Right ventricle myocardium superior (tissue), 1 donor: ENCODE measurements around the gene SCUBE1. TPM values are rescaled to one million over a fixed set of nuclear protein-coding genes. Genes with fewer than 3 reads are reported as not detected.

Experiments used
- ATAC-seq: fragments of 200-7000 bp; cut with Tn5 transposase; one replicate; pipeline ENCODE4 v1.9.1; 2020; ENCODE audit warnings: mild to moderate bottlenecking; ENCODE audit not compliant: poor library complexity
- DNase-seq: peaks from one replicate; pipeline ENCODE4 v3.0.0-alpha.2; 2020
- intact Hi-C: fragments of 100-400 bp; cut with DNase I; formaldehyde crosslinking; loops from one replicate; pipeline ENCODE4 v1.11.2; 2022
- total RNA-seq: library from RNA; stranded (reverse); fragmentation: NEBNext Ultra II Directional; extraction: Animal tissue kit (Norgen Biotek cat#: 25700); gene quantifications from one replicate; pipeline ENCODE4 v1.2.1, GENCODE V29; 2021
- donor health status: DM: no; HTN: yes; CAD: no; lungs with severe emphysema.

Gene SCUBE1
- total RNA-seq, 1 donor from 2014 or later: 0.24 TPM

DNA sequence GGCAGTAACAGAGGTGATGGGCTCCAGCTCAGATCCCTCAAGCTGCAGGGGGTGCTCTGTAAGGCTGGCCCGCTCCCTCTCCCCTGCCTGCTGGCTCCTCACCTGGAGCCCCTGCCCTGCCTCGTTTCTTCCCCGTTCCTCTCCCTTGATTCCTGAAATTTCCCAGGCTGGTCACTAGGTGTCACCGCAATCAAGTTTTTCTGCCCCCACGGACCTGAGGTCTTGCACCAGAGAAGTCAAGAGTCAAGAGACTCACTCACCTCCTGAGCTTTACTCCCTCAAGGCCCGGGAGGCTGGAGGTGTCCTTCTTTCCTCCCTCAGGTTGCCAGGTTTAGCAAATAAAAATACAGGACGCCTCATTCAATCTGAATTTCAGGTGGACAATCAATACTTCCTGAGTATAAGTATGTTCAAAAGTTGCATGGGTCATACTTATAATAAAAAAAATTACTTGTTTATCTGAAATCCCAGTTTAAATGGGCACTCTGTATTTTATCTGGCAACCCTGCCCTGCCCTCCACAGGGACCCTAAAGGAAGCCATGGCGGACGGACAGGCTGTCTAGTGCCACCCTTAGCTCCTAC lies 69.2 kb downstream of the SCUBE1 start:
- intact Hi-C loops: loop anchor here (2.0 to 5.0 kb wide), 2 partner anchors 73 to 113 kb away; no protein-coding TSS in a partner anchor
- DNase-seq (no peak), ATAC-seq (peak; percentile 85)

- ATAC-seq (peak; percentile 90), DNase-seq (peak; percentile 58)
- intact Hi-C loops: loop anchor here (5.0 kb wide), 1 partner anchor 114 kb away; no protein-coding TSS in a partner anchor
These were observed 70.3 kb downstream of the SCUBE1 start for GRCh38 chr22:43272869-43273318.

- intact Hi-C loops: loop anchor here (5.0 kb wide), 1 partner anchor 115 kb away; no protein-coding TSS in a partner anchor
These were observed 70.9 kb downstream of the SCUBE1 start for GRCh38 chr22:43272301-43272700.

GRCh38 chr22:43270949-43271348 lies 72.2 kb downstream of the SCUBE1 start:
- DNase-seq (no peak), ATAC-seq (no peak)
- intact Hi-C loops: loop anchor here (5.0 kb wide), 1 partner anchor 116 kb away; no protein-coding TSS in a partner anchor

More at GRCh38 chr22:43272301-43272700, 70.9 kb downstream of the SCUBE1 start:
- DNase-seq: no peak
- no peak for ATAC-seq

- ATAC-seq (no peak), DNase-seq (no peak)
- intact Hi-C loops: loop anchor here (5.0 kb wide), 1 partner anchor 117 kb away; no protein-coding TSS in a partner anchor
These were observed 72.8 kb downstream of the SCUBE1 start for GRCh38 chr22:43270314-43270908.

DNA sequence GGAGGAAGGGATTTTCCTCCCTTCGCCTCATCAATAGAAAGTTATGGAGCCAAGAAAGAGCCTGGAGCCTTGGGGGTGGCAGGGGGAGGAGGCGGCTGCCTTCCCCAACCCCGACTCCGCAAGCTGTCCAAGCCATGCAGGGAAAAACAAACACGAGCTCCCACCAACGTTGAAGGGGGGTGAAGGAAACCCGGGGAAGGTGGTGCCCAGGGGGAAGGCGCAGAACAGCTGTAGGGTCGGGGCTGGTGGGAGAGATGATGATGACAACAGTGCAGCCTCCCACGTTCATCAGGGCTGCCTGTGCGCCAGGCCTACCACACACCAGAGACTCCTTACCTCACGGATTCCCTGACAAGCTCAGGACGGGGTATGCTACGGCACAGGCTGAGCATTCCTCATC lies 73.5 kb downstream of the SCUBE1 start:
- no peak for ATAC-seq
- intact Hi-C loops: loop anchor here (5.0 kb wide), 1 partner anchor 118 kb away; no protein-coding TSS in a partner anchor
- DNase-seq: no peak

GRCh38 chr22:43269246-43269645 lies 73.9 kb downstream of the SCUBE1 start:
- intact Hi-C loops: no loop called here
- no peak for ATAC-seq
- no peak for DNase-seq

DNA sequence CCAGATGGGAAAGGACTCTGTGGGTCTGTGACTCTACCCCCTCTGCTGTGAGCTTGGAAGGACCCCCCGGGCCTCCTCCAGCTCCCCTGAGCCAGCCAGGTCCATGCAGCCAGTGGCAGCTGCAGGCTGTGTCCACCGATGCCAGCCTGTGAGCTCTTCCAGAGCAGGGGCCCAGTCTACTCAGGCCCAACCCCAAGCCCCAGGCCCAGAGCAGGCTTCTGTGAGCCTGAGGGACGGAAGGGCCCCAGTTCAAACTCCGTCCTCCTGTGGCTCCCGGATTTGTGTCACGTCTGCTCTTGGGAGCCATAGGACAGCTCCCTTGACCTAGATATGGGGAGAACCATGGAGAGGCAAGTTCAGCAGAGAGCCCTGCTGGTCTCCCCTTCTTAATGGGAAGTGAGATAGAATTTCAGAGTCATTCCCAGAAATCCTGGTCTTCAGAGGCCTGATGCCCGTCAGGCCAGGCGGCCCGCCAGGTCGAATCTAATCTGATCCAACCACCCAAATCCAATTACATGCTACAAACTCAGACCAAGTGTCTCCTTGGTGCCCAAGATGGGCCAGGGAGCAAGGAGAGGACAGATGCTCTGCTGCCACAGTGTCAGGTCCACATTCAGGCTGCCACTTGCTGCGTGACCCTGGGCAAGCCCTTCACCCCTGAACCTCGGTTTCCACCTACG lies 75.1 kb downstream of the SCUBE1 start:
- DNase-seq: no peak
- intact Hi-C loops: no loop called here
- ATAC-seq: no peak

DNA sequence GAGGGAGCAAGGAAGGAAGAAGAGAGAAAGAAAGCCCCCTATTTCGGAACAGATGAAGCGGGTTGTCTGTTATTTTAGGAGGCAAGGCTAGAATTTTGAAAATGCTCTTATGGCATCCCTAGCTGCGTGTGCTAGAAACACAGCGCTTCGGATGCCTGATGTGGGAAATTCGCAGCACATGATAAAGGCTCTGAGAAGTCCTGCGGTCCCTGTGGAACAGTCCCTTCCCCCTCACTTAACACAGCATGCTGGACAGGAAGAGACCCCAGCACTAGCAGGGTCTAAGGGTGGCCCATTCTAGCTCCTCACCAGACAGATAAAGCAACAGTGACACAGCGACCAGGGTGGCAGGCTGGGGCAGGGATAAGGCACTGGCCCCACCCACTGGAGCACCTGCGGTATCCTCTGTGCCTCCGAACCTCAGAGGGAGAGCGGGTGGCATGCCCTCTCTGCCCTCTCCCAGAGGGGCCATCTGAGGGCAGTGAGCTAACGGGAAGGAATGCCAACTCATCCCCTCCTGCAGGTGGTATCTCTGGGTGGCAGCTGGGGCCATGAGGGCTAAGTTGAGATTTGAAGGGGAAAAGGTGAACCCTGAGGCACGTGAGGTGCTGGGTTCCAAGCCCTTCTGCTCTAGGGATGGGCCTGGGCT lies 75.7 kb downstream of the SCUBE1 start:
- DNase-seq (no peak), ATAC-seq (no peak)
- intact Hi-C loops: no loop called here

DNA sequence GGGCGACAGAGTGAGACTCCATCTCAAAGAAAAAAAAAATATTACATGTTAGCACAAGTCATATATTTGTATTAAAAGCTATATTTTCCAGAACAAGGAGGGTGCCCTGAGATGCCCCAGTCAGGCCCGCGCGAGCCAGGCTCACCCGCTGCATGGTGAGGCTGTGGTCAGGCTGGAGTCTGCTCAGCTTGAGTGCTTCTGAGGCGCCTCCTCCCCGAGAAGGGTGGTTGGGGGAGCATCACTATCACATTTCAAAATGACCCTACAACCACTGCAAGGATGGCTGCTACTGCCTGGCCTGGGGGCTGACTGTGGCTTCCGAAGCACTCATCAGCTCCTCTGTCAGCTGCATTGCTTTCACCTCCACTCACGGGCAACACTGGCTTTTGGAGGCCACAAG lies 77.1 kb downstream of the SCUBE1 start:
- no peak for DNase-seq
- ATAC-seq: no peak
- intact Hi-C loops: no loop called here

- intact Hi-C loops: no loop called here
- DNase-seq (peak; percentile 69), ATAC-seq (peak; percentile 42)
These were observed 79.3 kb downstream of the SCUBE1 start for GRCh38 chr22:43263645-43264514.

DNA sequence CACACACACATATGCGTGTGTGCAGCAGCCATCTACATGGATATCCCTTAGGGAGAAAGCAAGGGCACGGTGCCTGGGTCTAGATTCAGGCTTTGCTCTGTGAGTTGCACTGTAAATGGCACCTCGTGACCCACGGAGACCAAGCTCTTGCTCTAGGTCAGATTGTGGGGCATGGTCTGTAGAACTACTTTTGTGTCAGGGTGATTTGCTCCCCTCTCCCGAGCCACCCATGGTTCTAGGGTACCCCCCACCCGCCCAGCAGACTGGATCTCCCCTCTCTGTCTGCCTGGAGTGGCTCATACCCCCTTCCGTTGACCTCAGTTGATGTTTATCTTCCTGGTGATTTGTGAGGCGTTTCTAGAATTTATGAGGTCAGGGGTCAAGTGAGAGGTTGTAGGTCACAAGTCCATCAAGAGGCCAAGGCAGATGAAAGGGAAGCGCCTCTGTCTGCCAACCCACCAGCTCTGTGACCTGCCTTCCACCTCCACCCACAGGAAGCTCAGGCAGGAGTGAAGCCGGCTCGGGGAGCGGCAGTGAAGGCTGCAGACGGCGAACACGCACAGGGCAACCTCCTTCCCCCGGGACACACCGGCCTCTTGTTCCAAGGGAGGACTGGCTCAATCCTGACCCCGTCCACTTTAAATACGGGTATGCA lies 80.1 kb downstream of the SCUBE1 start:
- intact Hi-C loops: no loop called here
- DNase-seq (no peak), ATAC-seq (peak; percentile 32)

- ATAC-seq (no peak), DNase-seq (no peak)
- intact Hi-C loops: no loop called here
These were observed 82.6 kb downstream of the SCUBE1 start for GRCh38 chr22:43260331-43261231.

DNA sequence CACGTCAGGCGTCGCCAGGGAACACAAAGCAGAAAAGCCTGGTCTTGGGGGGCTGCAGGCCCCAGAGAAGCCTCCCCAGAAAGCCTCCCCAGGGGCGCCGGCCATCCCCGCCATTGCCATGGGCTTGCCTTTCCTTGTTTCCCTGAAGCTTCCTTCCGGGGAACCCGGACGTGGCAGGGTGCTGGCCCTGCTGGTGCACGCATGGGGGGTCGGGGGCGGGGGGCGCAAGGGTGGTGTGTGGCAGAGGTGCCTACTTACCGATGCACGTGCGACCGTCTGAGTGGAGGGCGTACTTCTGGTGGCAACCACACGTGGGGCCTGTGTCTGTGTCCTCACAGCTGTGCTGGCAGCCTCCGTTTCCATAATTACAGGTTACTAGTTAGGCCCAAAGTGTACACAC lies 85.2 kb downstream of the SCUBE1 start:
- ATAC-seq (no peak), DNase-seq (no peak)
- intact Hi-C loops: no loop called here

DNA sequence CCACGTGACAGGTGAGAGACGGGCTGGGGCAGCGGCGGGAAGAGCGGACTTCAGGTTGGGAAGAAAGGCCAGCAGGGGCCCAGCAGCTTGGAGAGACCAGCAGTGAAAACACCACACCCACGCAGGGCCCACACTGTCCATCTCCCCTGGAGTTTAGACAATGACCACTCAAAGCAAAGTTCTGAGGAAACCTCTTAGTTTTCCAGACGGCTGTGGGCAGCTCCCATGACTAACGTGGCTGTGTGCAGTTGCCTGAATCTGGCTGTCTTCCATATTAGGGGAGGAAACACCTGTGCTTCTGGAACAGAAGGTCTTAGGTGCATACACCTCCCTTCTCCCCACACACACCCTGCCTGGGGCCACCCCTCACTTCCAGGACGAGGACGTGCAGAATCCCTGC lies 85.6 kb downstream of the SCUBE1 start:
- intact Hi-C loops: no loop called here
- no peak for ATAC-seq

GRCh38 chr22:43256976-43257545 lies 86.1 kb downstream of the SCUBE1 start:
- no peak for DNase-seq
- intact Hi-C loops: no loop called here
- ATAC-seq: no peak

More for the DNA sequence above, 85.6 kb downstream of the SCUBE1 start:
- no peak for DNase-seq

GRCh38 chr22:43256569-43256968 lies 86.6 kb downstream of the SCUBE1 start:
- ATAC-seq (no peak), DNase-seq (no peak)
- intact Hi-C loops: no loop called here
